WERI-Rb-1 (cell line): Measurements from ENCODE around the gene SSBP3.

Source experiments
- DNase-seq: peaks from one replicate; pipeline ENCODE4 v3.0.0-alpha.2; 2020
- H3K27ac ChIP-seq: fragments of 250-450 bp; sonication (Bioruptor Pico); 2 replicates; pipeline ENCODE4 v1.5.1; 2020; ENCODE audit warnings: mild to moderate bottlenecking, moderate library complexity
- H3K27me3 ChIP-seq: fragments of 250-450 bp; sonication (Bioruptor Pico); 2 replicates; pipeline ENCODE4 v1.5.1; 2021; ENCODE audit warnings: mild to moderate bottlenecking, low read depth, moderate library complexity; ENCODE audit not compliant: insufficient read depth, severe bottlenecking
- H3K36me3 ChIP-seq: fragments of 250-450 bp; sonication (Bioruptor Pico); 2 replicates; pipeline ENCODE4 v1.5.1; 2020; ENCODE audit warnings: mild to moderate bottlenecking, moderate library complexity
- H3K4me3 ChIP-seq: 2 replicates; pipeline ENCODE4 v1.5.1; 2011; ENCODE audit warnings: low read depth, mild to moderate bottlenecking, control low read depth, low read length
- H3K9me3 ChIP-seq: fragments of 250-450 bp; sonication (Bioruptor Pico); 2 replicates; pipeline ENCODE4 v1.5.1; 2021; ENCODE audit warnings: mild to moderate bottlenecking, moderate library complexity; ENCODE audit not compliant: severe bottlenecking
- CTCF ChIP-seq: IDR thresholded peaks from 2 replicates; pipeline ENCODE4 v1.5.1; 2011; ENCODE audit warnings: low read depth, mild to moderate bottlenecking, control low read depth, inconsistent platforms, low read length

The SSBP3 gene

DNA sequence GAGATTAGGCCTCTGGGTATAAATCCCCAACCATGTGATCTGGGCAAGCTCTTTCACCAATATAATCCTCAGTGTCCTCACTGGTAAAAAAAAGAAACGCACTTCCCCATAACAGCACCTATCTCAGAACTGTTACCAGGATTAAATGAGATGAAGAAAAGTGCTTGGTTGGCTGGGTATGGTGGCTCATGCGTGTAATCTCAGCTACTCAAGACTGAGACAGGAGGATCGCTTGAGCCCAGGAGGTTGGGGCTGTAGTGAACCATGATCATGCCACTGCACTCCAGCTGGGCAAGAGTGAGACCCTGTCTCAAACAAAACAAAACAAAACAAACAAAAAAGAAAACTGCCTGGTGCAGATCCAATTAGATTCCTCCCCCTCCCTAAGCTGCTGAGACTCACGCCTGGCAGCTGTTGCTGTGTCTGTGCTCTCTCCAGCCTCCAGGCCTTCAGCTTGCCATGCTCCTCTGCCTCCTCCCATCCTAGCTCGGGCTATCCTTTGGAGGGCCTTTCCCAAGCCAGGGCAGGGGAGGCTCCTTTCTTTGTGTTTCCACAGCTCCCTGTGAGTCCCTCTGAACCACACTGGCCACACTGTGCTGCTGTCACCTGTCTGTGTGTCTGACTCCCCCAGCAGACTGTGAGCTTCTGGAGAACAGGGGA, 225.4 kb downstream of the SSBP3 start:
- TF ChIP-seq CTCF: no peak
- Histone ChIP-seq H3K4me3 (no peak overlapping the region), H3K27ac (peak overlapping the region; percentile 76), H3K27me3 (no peaks in the 10 kb centered on the region), H3K9me3 (no peaks in the 10 kb centered on the region), H3K36me3 (no peaks in the 10 kb centered on the region)
- DNase-seq: peak; percentile 55

- Histone ChIP-seq H3K27me3 (no peaks in the 10 kb centered on the region), H3K27ac (no peak overlapping the region), H3K4me3 (no peak overlapping the region), H3K36me3 (no peaks in the 10 kb centered on the region), H3K9me3 (no peaks in the 10 kb centered on the region)
- no peak for DNase-seq
- no peak for TF ChIP-seq CTCF
These were observed 227.7 kb downstream of the SSBP3 start for GRCh38 chr1:54178296-54179070.

GRCh38 chr1:54177726-54178125, 228.5 kb downstream of the SSBP3 start:
- DNase-seq: no peak
- Histone ChIP-seq H3K36me3 (no peaks in the 10 kb centered on the region), H3K27me3 (no peaks in the 10 kb centered on the region), H3K4me3 (no peak overlapping the region), H3K9me3 (no peaks in the 10 kb centered on the region), H3K27ac (no peak overlapping the region)
- TF ChIP-seq CTCF: no peak

- Histone ChIP-seq H3K27ac (no peak overlapping the region), H3K9me3 (no peaks in the 10 kb centered on the region), H3K4me3 (no peak overlapping the region), H3K27me3 (no peaks in the 10 kb centered on the region), H3K36me3 (no peaks in the 10 kb centered on the region)
- no peak for TF ChIP-seq CTCF
- no peak for DNase-seq
These were observed 229.4 kb downstream of the SSBP3 start for GRCh38 chr1:54176621-54177327.
